22Rv1 (cell line): Measurements from ENCODE around the gene PPL.
"Not testable (repeated sequence)": the region's sequence is repeated elsewhere in the genome, so short reads cannot be mapped to it uniquely, and the experiment has no call there.

ENCODE experiments used
- H3K27ac ChIP-seq: fragments of 450-650 bp; 2 replicates; pipeline ENCODE4 v1.5.1; 2017
- CTCF ChIP-seq: fragments of 450-650 bp; IDR thresholded peaks from 2 replicates; pipeline ENCODE4 v1.5.1; 2017; ENCODE audit warnings: mild to moderate bottlenecking
- ZFX ChIP-seq: fragments of 450-650 bp; IDR thresholded peaks from 2 replicates; pipeline ENCODE4 v1.6.1; 2017; ENCODE audit warnings: antibody characterized with exemption, borderline replicate concordance

The PPL gene

DNA sequence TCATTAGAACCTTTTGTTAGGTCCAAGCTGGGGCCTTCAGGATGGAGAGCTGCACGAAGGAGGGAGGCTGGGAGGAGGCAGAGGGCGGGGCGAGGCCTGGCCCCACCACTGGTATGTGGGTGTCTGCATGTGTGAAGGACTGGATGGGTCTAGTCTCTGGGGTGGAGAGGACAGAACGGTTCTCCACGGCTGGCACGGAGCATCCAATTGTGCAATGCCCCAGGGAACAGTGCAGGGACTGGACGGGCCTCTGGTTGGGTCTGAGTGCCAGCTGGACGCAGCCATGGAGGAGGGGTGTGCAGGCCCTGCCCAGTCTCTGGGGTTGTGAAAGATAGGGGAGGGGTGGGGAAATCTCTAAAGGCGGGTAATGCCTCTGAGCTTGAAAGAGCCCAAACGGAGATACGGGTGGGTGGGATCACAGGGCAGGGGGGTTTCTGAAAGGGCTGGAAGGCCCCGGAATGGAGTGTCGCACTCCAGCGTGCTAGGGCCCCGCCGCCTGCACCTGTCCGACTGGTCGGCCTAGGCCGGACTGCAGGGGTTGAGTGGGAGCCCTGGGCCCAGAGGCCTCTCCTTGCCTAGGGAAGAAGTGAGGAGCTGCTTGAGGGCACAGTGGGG is 1.6 kb downstream of the PPL start:
- no peak for TF ChIP-seq ZFX
- TF ChIP-seq CTCF = no peak
- no peak overlapping the region for H3K27ac ChIP-seq

DNA sequence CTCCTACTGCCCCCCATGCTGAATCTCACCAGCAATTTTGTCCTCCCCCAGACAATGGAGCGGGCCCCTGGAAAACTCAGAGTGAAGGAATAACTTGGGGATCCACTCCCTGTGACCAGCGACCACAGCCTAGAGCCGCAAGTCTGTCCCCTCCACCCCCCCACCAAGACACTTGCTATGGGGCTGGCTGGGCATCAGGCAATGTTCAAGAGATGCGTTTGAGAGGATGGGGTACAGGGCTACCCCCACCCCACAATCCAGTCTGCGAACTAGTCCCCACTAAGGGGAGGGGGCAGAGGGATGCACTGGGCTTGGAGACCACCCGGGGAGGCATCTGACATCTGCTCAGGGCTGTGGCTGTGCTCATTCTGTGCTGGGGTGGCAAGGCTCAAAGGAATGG is 2.4 kb downstream of the PPL start:
- no peak overlapping the region for H3K27ac ChIP-seq
- TF ChIP-seq CTCF = no peak
- no peak for TF ChIP-seq ZFX

DNA sequence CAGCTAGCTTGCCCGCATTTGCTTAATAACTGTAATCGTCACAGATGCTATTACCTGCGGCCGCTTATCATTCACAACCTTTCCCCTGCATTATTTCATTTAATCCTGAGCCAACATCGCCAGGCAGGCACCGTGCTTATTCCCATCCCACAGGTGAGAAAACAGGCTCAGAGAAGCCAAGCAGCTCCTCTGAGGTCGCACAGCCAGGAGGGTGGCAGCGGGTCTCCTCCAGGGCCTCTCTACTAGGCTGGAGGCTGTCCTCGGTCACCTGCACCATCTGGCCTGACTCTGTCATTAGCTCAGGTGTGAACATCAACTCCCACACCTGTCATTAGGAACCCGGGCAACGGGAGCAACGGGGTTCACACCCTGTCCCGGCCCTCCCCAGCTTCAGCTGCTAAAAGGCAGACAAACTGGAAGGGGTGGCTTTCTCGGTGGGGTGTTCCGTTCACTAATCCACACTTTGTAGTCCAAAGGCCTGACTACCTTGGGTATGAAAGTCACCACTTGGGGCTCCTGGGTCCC is 3.0 kb downstream of the PPL start:
- H3K27ac ChIP-seq = no peak overlapping the region
- TF ChIP-seq CTCF (no peak), ZFX (no peak)

- H3K27ac ChIP-seq = no peak overlapping the region
- TF ChIP-seq ZFX (no peak), CTCF (no peak)
Observed at GRCh38 chr16:4933433-4933832, 3.5 kb downstream of the PPL start.

DNA sequence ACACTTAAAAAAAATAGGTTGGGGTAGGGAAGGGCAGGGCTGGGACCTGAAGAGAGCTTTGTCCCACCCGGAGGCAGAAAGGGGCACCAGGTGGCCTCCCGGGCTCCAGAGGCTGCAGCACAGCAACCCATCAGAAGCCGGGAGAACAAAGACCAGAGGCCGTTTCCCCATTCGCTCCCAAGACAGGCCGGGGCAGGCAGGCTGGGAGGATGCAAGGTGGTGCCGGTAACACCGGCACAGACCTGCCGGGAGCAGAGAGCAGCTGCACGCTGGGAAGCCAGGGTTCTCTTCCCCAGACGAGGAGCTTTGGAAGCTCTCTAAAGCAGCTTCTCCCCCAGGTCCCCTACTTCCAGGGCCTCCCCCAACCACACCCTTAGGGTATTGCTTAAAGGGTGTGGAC is 5.6 kb downstream of the PPL start:
- no peak overlapping the region for H3K27ac ChIP-seq
- no peak for TF ChIP-seq CTCF
- no peak for TF ChIP-seq ZFX

DNA sequence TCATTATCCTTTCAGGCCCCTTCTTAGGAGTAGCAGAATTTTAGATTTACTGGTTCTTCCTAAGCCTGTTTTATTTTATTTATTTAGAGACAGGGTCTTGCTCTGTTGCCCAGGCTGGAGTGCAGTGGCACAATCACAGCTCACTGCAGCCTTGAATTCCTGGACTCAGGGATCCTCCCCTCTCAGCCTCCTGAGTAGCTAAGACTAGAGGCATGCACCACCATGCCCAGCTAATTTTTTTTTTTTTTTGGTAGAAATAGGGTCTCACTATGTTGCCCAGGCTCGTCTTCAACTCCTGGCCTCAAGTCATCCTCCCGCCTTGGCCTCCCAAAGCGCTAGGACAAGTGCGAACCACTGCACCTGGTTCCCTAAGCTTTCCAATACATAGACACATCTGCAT is 7.3 kb downstream of the PPL start:
- not testable (repeated sequence) for H3K27ac ChIP-seq

- no peak overlapping the region for H3K27ac ChIP-seq
- no peak for TF ChIP-seq ZFX
- TF ChIP-seq CTCF = no peak
Observed at GRCh38 chr16:4928227-4928626, 8.7 kb downstream of the PPL start.

GRCh38 chr16:4927661-4928060 is 9.3 kb downstream of the PPL start:
- TF ChIP-seq CTCF (no peak), ZFX (no peak)

More at GRCh38 chr16:4927661-4928060, 9.3 kb downstream of the PPL start:
- H3K27ac ChIP-seq = no peak overlapping the region
